Parathyroid adenoma (tissue), 2 donors: Measurements from ENCODE around the gene RAPGEFL1.
"Not testable (repeated sequence)": the region's sequence is repeated elsewhere in the genome, so short reads cannot be mapped to it uniquely, and the experiment has no call there.

Experiments
- H2AFZ ChIP-seq: fragments of 300-600 bp; sonication (generic); one replicate; pipeline ENCODE4 v1.7.0; 2017; ENCODE audit warnings: antibody characterized with exemption, mild to moderate bottlenecking
- H3K27ac ChIP-seq: fragments of 300-600 bp; sonication (generic); one replicate; pipeline ENCODE4 v1.7.0; 2017
- H3K27me3 ChIP-seq: fragments of 300-600 bp; sonication (generic); one replicate; pipeline ENCODE4 v1.7.0; 2017; ENCODE audit warnings: low read length; ENCODE audit not compliant: control insufficient read depth, insufficient read depth
- H3K36me3 ChIP-seq: fragments of 300-600 bp; sonication (generic); one replicate; pipeline ENCODE4 v1.7.0; 2017; ENCODE audit warnings: low read length; ENCODE audit not compliant: control insufficient read depth, insufficient read depth
- H3K4me1 ChIP-seq: fragments of 300-600 bp; sonication (generic); one replicate; pipeline ENCODE4 v1.7.0; 2017; ENCODE audit warnings: control low read depth
- H3K4me2 ChIP-seq: fragments of 300-600 bp; sonication (generic); one replicate; pipeline ENCODE4 v1.7.0; 2017; ENCODE audit warnings: low read length
- H3K4me3 ChIP-seq: fragments of 300-600 bp; sonication (generic); one replicate; pipeline ENCODE4 v1.7.0; 2017; ENCODE audit warnings: low read depth, low read length
- H3K79me2 ChIP-seq: fragments of 300-600 bp; sonication (generic); one replicate; pipeline ENCODE4 v1.7.0; 2017; ENCODE audit warnings: control low read depth
- H3K9ac ChIP-seq: fragments of 300-600 bp; sonication (generic); one replicate; pipeline ENCODE4 v1.7.0; 2017; ENCODE audit warnings: mild to moderate bottlenecking
- H3K9me3 ChIP-seq: fragments of 300-600 bp; sonication (generic); one replicate; pipeline ENCODE4 v1.7.0; 2017; ENCODE audit warnings: low read length; ENCODE audit not compliant: control insufficient read depth
- TF ChIP-seq, protein P1 (sequence below): fragments of 300-600 bp; sonication (generic); IDR thresholded peaks from one replicate; pipeline ENCODE4 v1.7.0; 2017; ENCODE audit warnings: antibody characterized with exemption, mild to moderate bottlenecking
- donor health status: primary hyperparathyroidism.

RAPGEFL1 gene

DNA sequence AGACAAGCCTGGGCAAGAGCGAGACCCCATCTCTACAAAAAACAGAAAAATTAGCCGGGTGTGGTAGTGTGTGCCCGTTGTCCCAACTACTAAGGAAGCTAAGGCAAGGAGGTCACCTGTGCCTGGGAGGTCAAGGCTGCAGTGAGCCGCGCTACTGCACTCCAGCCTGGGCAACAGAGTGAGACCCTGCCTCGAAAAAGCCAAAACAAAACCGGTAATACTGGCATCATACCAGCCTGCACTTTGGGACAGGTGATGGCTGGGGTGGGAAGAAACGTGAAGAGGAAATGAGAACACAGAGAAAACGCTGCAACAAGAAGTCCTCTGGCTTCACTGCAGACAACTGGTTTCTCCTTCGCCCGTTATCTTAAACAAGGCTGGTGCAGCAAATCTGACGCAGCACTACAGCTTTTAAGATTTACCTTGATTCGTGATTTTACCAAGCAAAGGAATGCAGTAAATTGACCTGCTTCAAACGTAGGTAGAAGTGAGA lies 37.7 kb upstream of the RAPGEFL1 start:
- Histone ChIP-seq H3K36me3 (no peaks in the 10 kb centered on the region), H3K27ac (peak overlapping the region; percentile 92), H3K4me1 (peaks cover 19% of the 10 kb centered on the region), H3K4me3 (peak overlapping the region; percentile 79), H3K4me2 (peak overlapping the region; percentile 94), H3K9ac (peak overlapping the region; percentile 41), H3K79me2 (peaks cover 30% of the 10 kb centered on the region), H3K27me3 (no peaks in the 10 kb centered on the region), H2AFZ (peak overlapping the region; percentile 79), H3K9me3 (no peaks in the 10 kb centered on the region)
- TF ChIP-seq, protein P1, sequence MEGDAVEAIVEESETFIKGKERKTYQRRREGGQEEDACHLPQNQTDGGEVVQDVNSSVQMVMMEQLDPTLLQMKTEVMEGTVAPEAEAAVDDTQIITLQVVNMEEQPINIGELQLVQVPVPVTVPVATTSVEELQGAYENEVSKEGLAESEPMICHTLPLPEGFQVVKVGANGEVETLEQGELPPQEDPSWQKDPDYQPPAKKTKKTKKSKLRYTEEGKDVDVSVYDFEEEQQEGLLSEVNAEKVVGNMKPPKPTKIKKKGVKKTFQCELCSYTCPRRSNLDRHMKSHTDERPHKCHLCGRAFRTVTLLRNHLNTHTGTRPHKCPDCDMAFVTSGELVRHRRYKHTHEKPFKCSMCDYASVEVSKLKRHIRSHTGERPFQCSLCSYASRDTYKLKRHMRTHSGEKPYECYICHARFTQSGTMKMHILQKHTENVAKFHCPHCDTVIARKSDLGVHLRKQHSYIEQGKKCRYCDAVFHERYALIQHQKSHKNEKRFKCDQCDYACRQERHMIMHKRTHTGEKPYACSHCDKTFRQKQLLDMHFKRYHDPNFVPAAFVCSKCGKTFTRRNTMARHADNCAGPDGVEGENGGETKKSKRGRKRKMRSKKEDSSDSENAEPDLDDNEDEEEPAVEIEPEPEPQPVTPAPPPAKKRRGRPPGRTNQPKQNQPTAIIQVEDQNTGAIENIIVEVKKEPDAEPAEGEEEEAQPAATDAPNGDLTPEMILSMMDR: no peak

DNA sequence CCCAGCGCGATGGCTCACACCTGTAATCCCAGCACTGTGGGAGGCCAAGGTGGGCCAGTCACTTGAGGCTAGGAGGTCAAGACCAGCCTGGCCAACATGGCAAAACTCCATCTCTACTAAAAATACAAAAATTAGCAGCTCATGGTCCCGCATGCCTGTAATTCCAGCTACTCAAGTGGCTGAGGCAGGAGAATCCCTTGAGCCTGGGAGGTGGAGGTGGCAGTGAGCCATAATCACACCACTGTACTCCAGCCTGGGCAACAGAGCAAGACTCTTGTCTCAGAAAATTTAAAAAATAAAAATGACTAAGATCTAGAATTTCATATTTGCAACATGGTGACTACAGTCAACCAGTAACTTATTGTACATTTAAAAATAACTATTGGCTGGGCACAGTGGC lies 34.1 kb upstream of the RAPGEFL1 start:
- not testable (repeated sequence) for H3K4me3 ChIP-seq, H2AFZ ChIP-seq, H3K27me3 ChIP-seq, H3K27ac ChIP-seq, H3K9me3 ChIP-seq, H3K4me2 ChIP-seq, H3K9ac ChIP-seq, H3K36me3 ChIP-seq
- peaks cover 44% of the 10 kb centered on the region for H3K79me2 ChIP-seq
- peaks cover 19% of the 10 kb centered on the region for H3K4me1 ChIP-seq

DNA sequence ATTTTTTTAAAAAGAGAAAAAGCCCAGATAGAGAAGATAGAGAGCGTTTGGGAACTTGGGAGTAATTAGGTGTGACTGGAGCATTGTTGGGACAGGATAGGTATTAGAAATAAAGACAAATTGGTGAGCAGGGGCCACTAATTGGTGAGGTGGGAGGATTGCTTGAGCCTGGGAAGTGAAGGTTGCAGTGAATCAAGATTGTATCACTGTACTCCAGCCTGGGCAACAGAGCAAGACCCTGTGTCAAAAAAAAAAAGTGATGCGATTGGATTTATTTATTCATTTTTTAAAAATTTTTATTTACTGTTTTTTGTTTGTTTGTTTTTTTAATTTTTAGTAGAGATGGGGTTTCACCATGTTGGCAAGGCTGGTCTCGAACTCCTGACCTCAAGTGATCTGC lies 31.8 kb upstream of the RAPGEFL1 start:
- no peaks in the 10 kb centered on the region for H3K9me3 ChIP-seq
- H2AFZ ChIP-seq: no peak overlapping the region
- H3K79me2 ChIP-seq: peaks cover 58% of the 10 kb centered on the region
- H3K36me3 ChIP-seq: no peaks in the 10 kb centered on the region
- no peaks in the 10 kb centered on the region for H3K27me3 ChIP-seq
- no peak overlapping the region for H3K9ac ChIP-seq
- peaks cover 18% of the 10 kb centered on the region for H3K4me1 ChIP-seq
- no peak overlapping the region for H3K4me3 ChIP-seq
- TF ChIP-seq, protein P1: no peak
- H3K4me2 ChIP-seq: no peak overlapping the region
- H3K27ac ChIP-seq: no peak overlapping the region

DNA sequence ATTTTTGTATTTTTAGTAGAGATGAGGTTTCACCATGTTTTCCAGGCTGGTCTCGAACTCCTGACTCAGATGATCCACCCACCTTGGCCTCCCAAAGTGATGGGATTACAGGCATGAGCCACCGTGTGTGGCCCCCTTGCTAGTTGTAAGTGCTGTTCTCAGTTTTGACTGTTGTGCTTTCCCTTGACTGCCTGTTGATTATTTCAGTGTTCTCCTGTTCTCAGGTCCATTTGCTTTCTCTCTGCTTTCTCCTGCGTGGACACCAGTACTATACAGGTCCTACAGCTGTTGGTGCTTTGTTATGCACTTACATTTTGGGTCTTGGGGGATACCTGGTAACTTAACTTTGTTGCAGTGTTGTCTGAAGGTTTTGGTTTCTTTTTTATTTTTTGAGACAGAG lies 28.7 kb upstream of the RAPGEFL1 start:
- Histone ChIP-seq H3K9ac (no peak overlapping the region), H3K79me2 (peaks cover 46% of the 10 kb centered on the region), H3K4me2 (no peak overlapping the region), H3K27ac (no peak overlapping the region), H2AFZ (no peak overlapping the region), H3K27me3 (no peaks in the 10 kb centered on the region), H3K9me3 (no peaks in the 10 kb centered on the region), H3K4me3 (no peak overlapping the region), H3K36me3 (no peaks in the 10 kb centered on the region), H3K4me1 (peaks cover 8% of the 10 kb centered on the region)
- TF ChIP-seq, protein P1: no peak

DNA sequence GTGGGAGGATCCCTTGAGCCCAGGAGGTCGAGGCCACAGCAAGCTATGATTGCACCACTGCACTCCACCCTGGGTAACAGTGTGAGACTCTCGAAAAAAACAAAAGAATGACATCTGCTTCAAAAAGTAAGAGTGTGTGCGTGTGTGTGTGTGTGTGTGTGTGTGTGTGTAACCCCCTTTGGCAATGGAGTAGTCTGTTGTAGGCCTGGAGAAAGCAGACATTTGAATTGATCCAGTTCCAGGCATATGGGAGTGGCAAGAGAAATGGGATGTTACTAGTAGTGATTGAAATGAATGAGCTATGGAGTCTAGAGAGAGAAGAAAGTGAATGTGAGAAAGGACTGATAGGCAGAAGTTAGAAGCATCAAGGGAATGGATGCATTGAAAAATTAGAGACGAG lies 27.0 kb upstream of the RAPGEFL1 start:
- peaks cover 8% of the 10 kb centered on the region for H3K4me1 ChIP-seq
- TF ChIP-seq, protein P1: no peak
- H3K36me3 ChIP-seq: no peaks in the 10 kb centered on the region
- no peak overlapping the region for H3K4me2 ChIP-seq
- peaks cover 45% of the 10 kb centered on the region for H3K79me2 ChIP-seq
- no peaks in the 10 kb centered on the region for H3K9me3 ChIP-seq
- H2AFZ ChIP-seq: no peak overlapping the region
- H3K27ac ChIP-seq: no peak overlapping the region
- H3K4me3 ChIP-seq: no peak overlapping the region
- H3K9ac ChIP-seq: no peak overlapping the region
- no peaks in the 10 kb centered on the region for H3K27me3 ChIP-seq
